Gastroesophageal sphincter (tissue), 3 donors: Measurements from ENCODE around the gene TAF15.

ENCODE experiments used
- EP300 ChIP-seq: sonication (generic); formaldehyde crosslinking; IDR thresholded peaks from one replicate; pipeline ENCODE4 v1.6.1; 2017; ENCODE audit warnings: antibody characterized with exemption, mild to moderate bottlenecking
- POLR2A ChIP-seq, 2 donors: fragments of 450-650 bp; IDR thresholded peaks; one replicate each; pipeline ENCODE4 v1.6.1; 2017; ENCODE audit warnings: antibody characterized with exemption in 2 of 2, mild to moderate bottlenecking in 2 of 2, moderate library complexity in 1 of 2
- TF ChIP-seq, protein P1 (sequence below), 4 experiments: fragments of 200-600 bp in 2 of 4; fragments of 450-650 bp in 2 of 4; sonication (generic) in 1 of 4; IDR thresholded peaks; one replicate each; pipeline ENCODE4 v1.5.1; 2017 to 2019; ENCODE audit warnings: antibody characterized with exemption in 4 of 4, mild to moderate bottlenecking in 2 of 4, moderate library complexity in 2 of 4

DNA sequence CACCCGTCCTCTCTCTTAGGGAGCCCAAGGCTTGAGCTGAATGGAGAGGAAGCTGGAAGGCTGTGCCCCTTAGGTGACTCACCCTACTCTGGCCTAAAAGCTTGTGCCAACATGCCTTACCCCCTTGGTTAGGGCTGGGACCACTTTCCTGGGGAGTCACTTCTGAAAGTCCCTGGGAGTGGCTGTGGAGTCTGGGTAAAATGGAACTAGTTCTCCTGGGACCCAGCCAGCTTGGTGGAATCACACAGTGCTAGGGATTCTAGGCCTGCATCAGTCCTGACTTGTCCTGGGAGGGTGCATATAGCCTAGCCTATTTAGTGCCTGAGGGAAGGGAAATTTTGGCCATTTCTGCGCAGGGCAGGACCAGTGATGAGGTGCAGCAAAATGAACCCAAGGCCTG is 24.4 kb upstream of the TAF15 start:
- TF ChIP-seq POLR2A (IDR thresholded peaks at IDR 0.05): no peak
- TF ChIP-seq, protein P1, sequence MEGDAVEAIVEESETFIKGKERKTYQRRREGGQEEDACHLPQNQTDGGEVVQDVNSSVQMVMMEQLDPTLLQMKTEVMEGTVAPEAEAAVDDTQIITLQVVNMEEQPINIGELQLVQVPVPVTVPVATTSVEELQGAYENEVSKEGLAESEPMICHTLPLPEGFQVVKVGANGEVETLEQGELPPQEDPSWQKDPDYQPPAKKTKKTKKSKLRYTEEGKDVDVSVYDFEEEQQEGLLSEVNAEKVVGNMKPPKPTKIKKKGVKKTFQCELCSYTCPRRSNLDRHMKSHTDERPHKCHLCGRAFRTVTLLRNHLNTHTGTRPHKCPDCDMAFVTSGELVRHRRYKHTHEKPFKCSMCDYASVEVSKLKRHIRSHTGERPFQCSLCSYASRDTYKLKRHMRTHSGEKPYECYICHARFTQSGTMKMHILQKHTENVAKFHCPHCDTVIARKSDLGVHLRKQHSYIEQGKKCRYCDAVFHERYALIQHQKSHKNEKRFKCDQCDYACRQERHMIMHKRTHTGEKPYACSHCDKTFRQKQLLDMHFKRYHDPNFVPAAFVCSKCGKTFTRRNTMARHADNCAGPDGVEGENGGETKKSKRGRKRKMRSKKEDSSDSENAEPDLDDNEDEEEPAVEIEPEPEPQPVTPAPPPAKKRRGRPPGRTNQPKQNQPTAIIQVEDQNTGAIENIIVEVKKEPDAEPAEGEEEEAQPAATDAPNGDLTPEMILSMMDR (IDR thresholded peaks at IDR 0.05): no peak
- no peak for TF ChIP-seq EP300
